Thyroid gland (tissue), 4 donors: ENCODE measurements around the gene IL36A. TPM values are rescaled to one million over a fixed set of nuclear protein-coding genes. Genes with fewer than 3 reads are reported as not detected.

ENCODE experiments used
- DNase-seq, 2 donors: peaks; one replicate each; pipeline ENCODE4 v3.0.0-alpha.2; 2019
- H3K27ac ChIP-seq, 3 donors: fragments of 200-600 bp; sonication (generic); 1 replicate in 2 of 3; 2 replicates in 1 of 3; pipeline ENCODE4 v1.5.1; 2016 to 2019; ENCODE audit warnings: mild to moderate bottlenecking in 1 of 3, moderate library complexity in 1 of 3
- H3K27me3 ChIP-seq: fragments of 200-600 bp; sonication (generic); one replicate; pipeline ENCODE4 v1.5.1; 2019
- H3K36me3 ChIP-seq, 2 donors: fragments of 200-600 bp; sonication (generic); one replicate each; pipeline ENCODE4 v1.5.1; 2016 to 2019
- H3K4me1 ChIP-seq, 2 donors: fragments of 200-600 bp; sonication (generic); one replicate each; pipeline ENCODE4 v1.5.1; 2017 to 2019
- H3K4me3 ChIP-seq, 3 donors: fragments of 200-600 bp; sonication (generic); replicated peaks in 1 of 3; 1 replicate in 2 of 3; 2 replicates in 1 of 3; pipeline ENCODE4 v1.5.1; 2016; ENCODE audit warnings: mild to moderate bottlenecking in 1 of 3
- H3K9me3 ChIP-seq: fragments of 200-600 bp; sonication (generic); one replicate; pipeline ENCODE4 v1.5.1; 2017
- CTCF ChIP-seq, 6 experiments: fragments of 200-600 bp in 3 of 6; fragments of 450-650 bp in 3 of 6; sonication (generic) in 3 of 6; IDR thresholded peaks; one replicate each; pipeline ENCODE4 v1.5.1; 2016 to 2019; ENCODE audit warnings: antibody characterized with exemption in 6 of 6, mild to moderate bottlenecking in 2 of 6, inconsistent platforms in 1 of 6, moderate library complexity in 1 of 6
- POLR2A ChIP-seq, 2 donors: fragments of 450-650 bp; IDR thresholded peaks; one replicate each; pipeline ENCODE4 v1.6.1; 2017; ENCODE audit warnings: antibody characterized with exemption in 2 of 2, mild to moderate bottlenecking in 2 of 2, moderate library complexity in 1 of 2
- WGBS, 2 donors: methylation state at CpG; one replicate each; pipeline ENCODE4 v1.1.5; 2017; 5-methylcytosine and 5-hydroxymethylcytosine counted together
- intact Hi-C: fragments of 100-400 bp; cut with DNase I; formaldehyde crosslinking; loops from one replicate; pipeline ENCODE4 v1.15.1; 2023
- total RNA-seq, 4 donors: library from RNA; depleted of rRNA; stranded (reverse); fragments of >200 nt; gene quantifications; one replicate each; pipeline ENCODE4 v1.2.3, GENCODE V29; 2016

The IL36A gene
- total RNA-seq, 4 donors from 2014 or later, result not detected

- no peak for DNase-seq
- intact Hi-C loops, result no loop called here
- Histone ChIP-seq H3K27ac (no peak overlapping the region), H3K9me3 (no peaks in the 10 kb centered on the region), H3K4me1 (no peaks in the 10 kb centered on the region), H3K4me3 (no peak overlapping the region), H3K36me3 (no peaks in the 10 kb centered on the region), H3K27me3 (no peaks in the 10 kb centered on the region)
- 81 to 96% methylated on average over 2 of the region's 2 CpGs for WGBS, 2 donors
- TF ChIP-seq CTCF (IDR thresholded peaks at IDR 0.05) (no peak), POLR2A (IDR thresholded peaks at IDR 0.05) (no peak)
These were observed 10.6 kb upstream of the IL36A start for GRCh38 chr2:112994648-112995047.

- TF ChIP-seq POLR2A (IDR thresholded peaks at IDR 0.05) (no peak), CTCF (IDR thresholded peaks at IDR 0.05) (no peak)
- H3K27me3 ChIP-seq, result no peaks in the 10 kb centered on the region
- intact Hi-C loops, result no loop called here
- no peak for DNase-seq
- H3K27ac ChIP-seq, result no peak overlapping the region
- no peaks in the 10 kb centered on the region for H3K9me3 ChIP-seq
- no peaks in the 10 kb centered on the region for H3K36me3 ChIP-seq
- 88 to 89% methylated on average over 14 of the region's 14 CpGs for WGBS, 2 donors
- H3K4me3 ChIP-seq, result no peak overlapping the region
- no peaks in the 10 kb centered on the region for H3K4me1 ChIP-seq
These were observed 9.8 kb upstream of the IL36A start for GRCh38 chr2:112995346-112995920.

DNA sequence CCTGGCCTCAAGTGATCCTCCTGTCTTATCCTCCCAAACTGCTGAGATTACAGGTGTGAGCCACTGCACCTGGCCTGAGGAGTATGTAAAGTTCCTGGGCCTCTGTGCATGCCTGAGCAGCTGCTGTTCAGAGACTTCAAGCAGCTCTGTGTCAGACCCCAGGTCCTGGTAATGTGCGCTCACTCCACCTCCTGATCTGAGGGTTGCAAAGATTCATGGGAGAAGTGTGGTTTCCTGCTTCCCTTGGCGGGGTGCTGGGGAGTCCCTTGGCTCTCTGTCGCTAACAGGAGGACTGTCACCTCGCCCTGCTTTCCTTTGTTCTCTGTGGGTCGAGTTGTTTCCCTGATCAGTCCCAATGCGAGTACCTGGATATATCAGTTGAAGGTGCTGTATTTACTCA is 8.6 kb upstream of the IL36A start:
- no peak for DNase-seq
- Histone ChIP-seq H3K9me3 (no peaks in the 10 kb centered on the region), H3K36me3 (no peaks in the 10 kb centered on the region), H3K27ac (no peak overlapping the region), H3K27me3 (no peaks in the 10 kb centered on the region), H3K4me1 (no peaks in the 10 kb centered on the region), H3K4me3 (no peak overlapping the region)
- 70 to 82% methylated on average over 6 of the region's 6 CpGs for WGBS, 2 donors
- intact Hi-C loops, result no loop called here
- TF ChIP-seq POLR2A (IDR thresholded peaks at IDR 0.05), result no peak
- no peak for TF ChIP-seq CTCF (IDR thresholded peaks at IDR 0.05)

- DNase-seq, result no peak
These were observed 8.1 kb upstream of the IL36A start for GRCh38 chr2:112997151-112997550.

DNA sequence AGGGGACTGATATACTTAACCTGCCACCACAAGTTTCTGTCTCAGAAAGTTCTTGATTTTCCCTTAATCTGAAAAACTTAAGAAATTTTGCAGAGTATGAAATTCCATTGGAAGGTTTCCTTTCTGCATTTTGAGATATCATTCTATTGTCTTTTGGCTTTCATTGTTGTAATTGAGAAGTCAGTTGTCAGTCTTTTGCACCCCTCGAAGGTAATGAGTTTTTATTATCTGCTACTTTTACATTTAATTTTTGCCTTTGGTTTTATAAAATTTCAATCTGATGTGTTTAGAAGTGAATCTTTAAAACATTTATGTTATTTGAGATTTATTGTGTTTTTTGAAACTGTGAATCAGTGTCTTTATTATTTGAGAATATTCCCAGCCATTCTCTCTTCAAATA is 4.8 kb upstream of the IL36A start:
- Histone ChIP-seq H3K4me3 (no peak overlapping the region), H3K36me3 (no peaks in the 10 kb centered on the region), H3K27ac (no peak overlapping the region), H3K4me1 (no peaks in the 10 kb centered on the region), H3K27me3 (no peaks in the 10 kb centered on the region), H3K9me3 (no peaks in the 10 kb centered on the region)
- no peak for DNase-seq
- intact Hi-C loops, result no loop called here
- WGBS, 2 donors, result 72 to 82% methylated on average over 1 of the region's 1 CpG
- TF ChIP-seq POLR2A (IDR thresholded peaks at IDR 0.05) (no peak), CTCF (IDR thresholded peaks at IDR 0.05) (no peak)

More at GRCh38 chr2:112997151-112997550, 8.1 kb upstream of the IL36A start:
- Histone ChIP-seq H3K27ac (no peak overlapping the region), H3K4me3 (no peak overlapping the region), H3K36me3 (no peaks in the 10 kb centered on the region), H3K9me3 (no peaks in the 10 kb centered on the region), H3K27me3 (no peaks in the 10 kb centered on the region), H3K4me1 (no peaks in the 10 kb centered on the region)
- TF ChIP-seq POLR2A (IDR thresholded peaks at IDR 0.05) (no peak), CTCF (IDR thresholded peaks at IDR 0.05) (no peak)
- intact Hi-C loops, result no loop called here
- 87 to 90% methylated on average over 1 of the region's 1 CpG for WGBS, 2 donors
